GM23248 (cell line): Measurements from ENCODE around the gene SEMA3B. TPM values are rescaled to one million over a fixed set of nuclear protein-coding genes. Genes with fewer than 3 reads are reported as not detected.

Experiments used
- DNase-seq: peaks from one replicate; pipeline ENCODE4 v3.0.0-alpha.2; 2015
- H2AFZ ChIP-seq: fragments of 200-600 bp; sonication (generic); 2 replicates; pipeline ENCODE4 v1.6.1; 2016; ENCODE audit warnings: antibody characterized with exemption
- H3F3A ChIP-seq: fragments of 200-600 bp; sonication (generic); 2 replicates; pipeline ENCODE4 v1.6.1; 2016; ENCODE audit warnings: mild to moderate bottlenecking, antibody characterized with exemption, mixed run types; ENCODE audit not compliant: insufficient read depth
- H3K27ac ChIP-seq: fragments of 200-600 bp; sonication (generic); 2 replicates; pipeline ENCODE4 v1.5.1; 2016; ENCODE audit warnings: mild to moderate bottlenecking
- H3K27me3 ChIP-seq: fragments of 200-600 bp; sonication (generic); replicated peaks from 2 replicates; pipeline ENCODE4 v1.6.1; 2016; ENCODE audit warnings: mild to moderate bottlenecking; ENCODE audit not compliant: insufficient read depth
- H3K36me3 ChIP-seq: fragments of 200-600 bp; sonication (generic); 2 replicates; pipeline ENCODE4 v1.6.1; 2016; ENCODE audit warnings: low read depth, mild to moderate bottlenecking
- H3K4me1 ChIP-seq: fragments of 200-600 bp; sonication (generic); 2 replicates; pipeline ENCODE4 v1.6.1; 2016; ENCODE audit warnings: mild to moderate bottlenecking; ENCODE audit not compliant: insufficient read depth
- H3K4me2 ChIP-seq: fragments of 200-600 bp; sonication (generic); one replicate; pipeline ENCODE4 v1.6.1; 2016; ENCODE audit warnings: mild to moderate bottlenecking; ENCODE audit not compliant: unreplicated experiment
- H3K4me3 ChIP-seq: fragments of 200-600 bp; sonication (generic); 2 replicates; pipeline ENCODE4 v1.5.1; 2016; ENCODE audit warnings: mild to moderate bottlenecking
- H3K79me2 ChIP-seq: fragments of 200-600 bp; sonication (generic); 2 replicates; pipeline ENCODE4 v1.6.1; 2016; ENCODE audit warnings: mild to moderate bottlenecking; ENCODE audit not compliant: insufficient read depth
- H3K9ac ChIP-seq: fragments of 200-600 bp; sonication (generic); 2 replicates; pipeline ENCODE4 v1.6.1; 2016; ENCODE audit warnings: mild to moderate bottlenecking
- H3K9me2 ChIP-seq: fragments of 200-600 bp; sonication (generic); 2 replicates; pipeline ENCODE4 v1.6.1; 2016; ENCODE audit warnings: mixed run types, mild to moderate bottlenecking, moderate library complexity; ENCODE audit not compliant: insufficient read depth
- H3K9me3 ChIP-seq: fragments of 200-600 bp; sonication (generic); one replicate; pipeline ENCODE4 v1.6.1; 2017; ENCODE audit warnings: low read depth
- H4K20me1 ChIP-seq: fragments of 200-600 bp; sonication (generic); 2 replicates; pipeline ENCODE4 v1.6.0; 2016; ENCODE audit not compliant: insufficient read depth
- EZH2 ChIP-seq: fragments of 200-600 bp; sonication (generic); IDR thresholded peaks from 2 replicates; pipeline ENCODE4 v1.6.1; 2018; ENCODE audit warnings: antibody characterized with exemption, mild to moderate bottlenecking; ENCODE audit not compliant: insufficient read depth, poor library complexity, severe bottlenecking
- EZH2phosphoT487 ChIP-seq: fragments of 200-600 bp; sonication (generic); IDR thresholded peaks from 2 replicates; pipeline ENCODE4 v1.6.1; 2018; ENCODE audit warnings: antibody characterized with exemption, moderate library complexity, mild to moderate bottlenecking, low read depth; ENCODE audit not compliant: insufficient read depth
- WGBS, 2 experiments: methylation state at CpG; one replicate each; pipeline ENCODE4 v1.1.6; 2015 to 2017; ENCODE audit warnings: low lambda C conversion rate in 2 of 2, low coverage in 1 of 2; ENCODE audit errors: missing lambda C conversion rate in 2 of 2; 5-methylcytosine and 5-hydroxymethylcytosine counted together
- in situ Hi-C: fragments of 300-500 bp; cut with MboI; formaldehyde crosslinking; loops from 2 replicates; pipeline ENCODE4 v1.15.0; 2020
- polyA plus RNA-seq: library from polyadenylated mRNA; unstranded; fragments of >200 nt; fragmentation: Nextera tagmentation; extraction: Ambion mirVana; gene quantifications from 2 replicates; pipeline ENCODE4 v1.2.1, GENCODE V29; 2016
- total RNA-seq: library from RNA; depleted of rRNA; stranded (reverse); fragments of >200 nt; shearing (Covaris generic); gene quantifications from 2 replicates; pipeline ENCODE4 v1.2.3, GENCODE V29; 2014

Gene SEMA3B
- total and polyA plus RNA-seq, 2 experiments from 2014 or later = 7.6 to 8.8 TPM

- no peaks in the 10 kb centered on the region; the same call in 1 of the 2 replicates for H3K4me1 ChIP-seq
- DNase-seq = no peak
- no peaks in the 10 kb centered on the region for H3K27me3 ChIP-seq
- H3K36me3 ChIP-seq = no peaks in the 10 kb centered on the region; the same call in 1 of the 2 replicates
- 86 to 87% methylated on average over 28 of the region's 28 CpGs for WGBS, 2 experiments
- no peak overlapping the region for H3K4me3 ChIP-seq
- H3F3A ChIP-seq = no peaks in the 10 kb centered on the region
- in situ Hi-C loops = no loop called here
- H4K20me1 ChIP-seq = no peaks in the 10 kb centered on the region
- no peak overlapping the region for H3K4me2 ChIP-seq
- H3K9me3 ChIP-seq = no peaks in the 10 kb centered on the region
- H3K9ac ChIP-seq = no peak overlapping the region
- peaks cover 21% of the 10 kb centered on the region for H3K79me2 ChIP-seq
- H3K9me2 ChIP-seq = no peaks in the 10 kb centered on the region
- H2AFZ ChIP-seq = no peak overlapping the region
- TF ChIP-seq EZH2 (no peak), EZH2phosphoT487 (no peak)
- no peak overlapping the region for H3K27ac ChIP-seq
These were observed 17.6 kb downstream of the SEMA3B start for GRCh38 chr3:50286322-50287227.

GRCh38 chr3:50287262-50287661, 18.3 kb downstream of the SEMA3B start:
- no peak for DNase-seq
- no peaks in the 10 kb centered on the region for H3F3A ChIP-seq
- H3K9ac ChIP-seq = no peak overlapping the region
- H3K4me3 ChIP-seq = no peak overlapping the region
- H3K36me3 ChIP-seq = no peaks in the 10 kb centered on the region; the same call in 1 of the 2 replicates
- H3K27ac ChIP-seq = no peak overlapping the region
- in situ Hi-C loops = no loop called here
- H4K20me1 ChIP-seq = no peaks in the 10 kb centered on the region
- H3K79me2 ChIP-seq = peaks cover 28% of the 10 kb centered on the region
- WGBS, 2 experiments = 100% methylated on average over 1 of the region's 1 CpG
- H3K4me2 ChIP-seq = no peak overlapping the region
- no peaks in the 10 kb centered on the region for H3K9me2 ChIP-seq
- no peaks in the 10 kb centered on the region for H3K9me3 ChIP-seq
- H2AFZ ChIP-seq = no peak overlapping the region
- H3K4me1 ChIP-seq = no peaks in the 10 kb centered on the region; the same call in 1 of the 2 replicates
- TF ChIP-seq EZH2phosphoT487 (no peak), EZH2 (no peak)
- no peaks in the 10 kb centered on the region for H3K27me3 ChIP-seq

GRCh38 chr3:50288387-50289007, 19.6 kb downstream of the SEMA3B start:
- TF ChIP-seq EZH2 = no peak
- TF ChIP-seq EZH2phosphoT487 = no peak
- H3K27me3 ChIP-seq = no peaks in the 10 kb centered on the region
- in situ Hi-C loops = no loop called here
- no peaks in the 10 kb centered on the region for H3F3A ChIP-seq
- no peak overlapping the region for H2AFZ ChIP-seq
- no peak overlapping the region for H3K9ac ChIP-seq
- H3K79me2 ChIP-seq = peaks cover 28% of the 10 kb centered on the region
- H4K20me1 ChIP-seq = no peaks in the 10 kb centered on the region
- no peak overlapping the region for H3K27ac ChIP-seq
- no peak overlapping the region for H3K4me3 ChIP-seq
- no peak overlapping the region for H3K4me2 ChIP-seq
- no peak for DNase-seq
- H3K4me1 ChIP-seq = peaks cover 5% of the 10 kb centered on the region; the same call in 1 of the 2 replicates
- no peaks in the 10 kb centered on the region for H3K9me3 ChIP-seq
- H3K36me3 ChIP-seq = no peaks in the 10 kb centered on the region; the same call in 1 of the 2 replicates
- no peaks in the 10 kb centered on the region for H3K9me2 ChIP-seq
- WGBS, 2 experiments = 91 to 95% methylated on average over 23 of the region's 23 CpGs

GRCh38 chr3:50289130-50289529, 20.2 kb downstream of the SEMA3B start:
- TF ChIP-seq EZH2 = no peak
- TF ChIP-seq EZH2phosphoT487 = no peak
- no peak overlapping the region for H3K27ac ChIP-seq
- no peak overlapping the region for H2AFZ ChIP-seq
- DNase-seq = no peak
- H3K27me3 ChIP-seq = no peaks in the 10 kb centered on the region
- no peaks in the 10 kb centered on the region for H3K9me2 ChIP-seq
- H3K4me2 ChIP-seq = no peak overlapping the region
- H3K79me2 ChIP-seq = peaks cover 28% of the 10 kb centered on the region
- no peaks in the 10 kb centered on the region for H3K9me3 ChIP-seq
- H3K4me3 ChIP-seq = no peak overlapping the region
- no peaks in the 10 kb centered on the region for H4K20me1 ChIP-seq
- no peaks in the 10 kb centered on the region for H3F3A ChIP-seq
- H3K9ac ChIP-seq = no peak overlapping the region
- H3K36me3 ChIP-seq = no peaks in the 10 kb centered on the region; the same call in 1 of the 2 replicates
- in situ Hi-C loops = no loop called here
- H3K4me1 ChIP-seq = peaks cover 5% of the 10 kb centered on the region; the same call in 1 of the 2 replicates
- 89 to 93% methylated on average over 6 of the region's 6 CpGs for WGBS, 2 experiments
